RCC 7860 (cell line): ENCODE measurements around the gene KANSL1.
"Not testable (repeated sequence)": the region's sequence is repeated elsewhere in the genome, so short reads cannot be mapped to it uniquely, and the experiment has no call there.

Source experiments
- DNase-seq: peaks from one replicate; pipeline ENCODE4 v3.0.0-alpha.2; 2015; ENCODE audit warnings: low spot score
- FAIRE-seq: peaks from 2 replicates; lab custom pipeline; 2012; peaks lifted over from hg19 to GRCh38; lab: Jason Lieb, UNC

Gene KANSL1

DNA sequence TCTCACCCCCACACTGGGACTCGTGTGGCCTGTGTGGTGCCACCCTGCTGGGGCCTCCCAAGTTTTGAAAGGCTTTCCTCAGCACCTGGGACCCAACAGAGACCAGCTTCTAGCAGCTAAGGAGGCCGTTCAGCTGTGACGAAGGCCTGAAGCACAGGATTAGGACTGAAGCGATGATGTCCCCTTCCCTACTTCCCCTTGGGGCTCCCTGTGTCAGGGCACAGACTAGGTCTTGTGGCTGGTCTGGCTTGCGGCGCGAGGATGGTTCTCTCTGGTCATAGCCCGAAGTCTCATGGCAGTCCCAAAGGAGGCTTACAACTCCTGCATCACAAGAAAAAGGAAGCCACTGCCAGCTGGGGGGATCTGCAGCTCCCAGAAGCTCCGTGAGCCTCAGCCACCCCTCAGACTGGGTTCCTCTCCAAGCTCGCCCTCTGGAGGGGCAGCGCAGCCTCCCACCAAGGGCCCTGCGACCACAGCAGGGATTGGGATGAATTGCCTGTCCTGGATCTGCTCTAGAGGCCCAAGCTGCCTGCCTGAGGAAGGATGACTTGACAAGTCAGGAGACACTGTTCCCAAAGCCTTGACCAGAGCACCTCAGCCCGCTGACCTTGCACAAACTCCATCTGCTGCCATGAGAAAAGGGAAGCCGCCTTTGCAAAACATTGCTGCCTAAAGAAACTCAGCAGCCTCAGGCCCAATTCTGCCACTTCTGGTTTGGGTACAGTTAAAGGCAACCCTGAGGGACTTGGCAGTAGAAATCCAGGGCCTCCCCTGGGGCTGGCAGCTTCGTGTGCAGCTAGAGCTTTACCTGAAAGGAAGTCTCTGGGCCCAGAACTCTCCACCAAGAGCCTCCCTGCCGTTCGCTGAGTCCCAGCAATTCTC is 166.8 kb downstream of the KANSL1 start:
- FAIRE-seq (no peak), DNase-seq (no peak)

GRCh38 chr17:46025510-46026165 is 167.6 kb downstream of the KANSL1 start:
- DNase-seq = no peak
- FAIRE-seq = no peak

GRCh38 chr17:46025060-46025459 is 168.2 kb downstream of the KANSL1 start:
- FAIRE-seq = no peak
- DNase-seq = no peak

- FAIRE-seq (no peak), DNase-seq (no peak)
Observed at GRCh38 chr17:46024590-46024989, 168.6 kb downstream of the KANSL1 start.

- no peak for DNase-seq
- no peak for FAIRE-seq
Observed at GRCh38 chr17:46023783-46024388, 169.3 kb downstream of the KANSL1 start.

- not testable (repeated sequence) for DNase-seq, FAIRE-seq
Observed at GRCh38 chr17:46023366-46023765, 169.9 kb downstream of the KANSL1 start.

- no peak for FAIRE-seq
- DNase-seq = no peak
Observed at GRCh38 chr17:46020998-46021397, 172.2 kb downstream of the KANSL1 start.

DNA sequence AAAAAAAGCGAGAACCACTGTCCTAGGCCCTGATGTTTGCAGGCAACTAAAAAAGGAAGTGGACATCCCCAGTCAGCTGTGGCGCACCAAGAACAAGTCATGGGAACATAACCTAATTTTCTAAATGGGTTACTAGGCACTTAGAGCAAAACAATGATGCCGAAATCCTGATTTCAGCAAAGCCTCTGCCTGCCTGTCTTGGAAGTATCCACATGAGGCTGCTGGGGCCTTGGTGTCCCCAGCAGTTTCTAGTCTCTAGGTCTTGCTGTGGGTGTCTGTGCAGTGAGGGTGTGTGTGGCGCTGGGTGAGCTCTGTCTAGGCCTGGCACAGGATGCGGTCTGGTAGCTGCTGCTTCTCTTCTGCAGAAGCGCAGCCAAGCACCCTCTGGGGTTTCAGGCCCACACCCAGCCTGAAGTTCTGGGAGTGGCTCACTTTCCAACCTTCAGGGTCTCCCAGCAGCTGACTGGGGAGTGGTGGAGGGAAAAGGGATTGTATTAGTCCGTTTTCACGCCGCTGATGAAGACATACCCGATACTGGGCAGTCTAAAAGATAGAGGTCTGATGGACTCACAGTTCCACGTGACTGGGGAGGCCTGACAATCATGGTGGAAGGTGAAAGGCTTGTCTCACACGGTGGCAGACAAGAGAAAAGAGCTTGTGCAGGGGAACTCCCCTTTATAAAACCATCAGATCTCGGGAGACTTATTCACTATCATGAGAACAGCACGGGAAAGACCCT is 173.0 kb downstream of the KANSL1 start:
- no peak for FAIRE-seq

DNA sequence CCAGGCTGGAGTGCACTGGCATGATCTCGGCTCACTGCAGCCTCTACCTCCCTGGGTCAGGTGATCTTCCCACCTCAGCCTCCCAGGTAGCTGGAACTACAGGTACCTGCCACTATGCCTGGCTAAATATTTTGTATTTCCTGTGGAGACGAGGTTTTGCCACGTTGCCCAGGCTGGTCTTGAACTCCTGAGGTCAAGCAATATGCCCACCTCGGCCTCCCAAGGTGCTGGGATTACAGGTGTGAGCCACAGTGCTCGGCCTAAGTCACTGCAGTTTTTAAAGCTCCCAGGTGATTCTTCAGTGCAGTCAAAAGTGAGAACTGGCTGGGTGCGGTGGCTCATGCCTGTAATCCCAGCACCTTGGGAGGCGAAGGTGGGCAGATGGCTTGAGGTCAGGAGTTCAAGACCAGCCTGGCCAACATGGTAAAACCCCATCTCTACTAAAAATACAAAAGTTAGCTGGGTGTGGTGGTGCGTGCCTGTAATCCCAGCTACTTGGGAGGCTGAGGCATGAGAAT is 173.8 kb downstream of the KANSL1 start:
- not testable (repeated sequence) for DNase-seq, FAIRE-seq

More for the DNA sequence above, 173.0 kb downstream of the KANSL1 start:
- no peak for DNase-seq

GRCh38 chr17:46013502-46014165 is 179.6 kb downstream of the KANSL1 start:
- no peak for DNase-seq
- no peak for FAIRE-seq

DNA sequence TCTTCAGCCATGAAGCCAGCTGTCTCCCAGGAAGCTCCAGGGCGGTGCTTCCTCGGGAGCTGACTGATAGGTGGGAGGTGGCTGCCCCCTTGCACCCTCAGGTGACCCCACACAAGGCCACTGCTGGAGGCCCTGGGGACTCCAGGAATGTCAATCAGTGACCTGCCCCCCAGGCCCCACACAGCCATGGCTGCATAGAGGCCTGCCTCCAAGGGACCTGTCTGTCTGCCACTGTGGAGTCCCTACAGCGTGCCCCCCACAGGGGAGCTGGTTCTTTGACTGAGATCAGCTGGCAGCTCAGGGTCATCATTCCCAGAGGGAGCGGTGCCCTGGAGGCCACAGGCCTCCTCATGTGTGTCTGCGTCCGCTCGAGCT is 180.1 kb downstream of the KANSL1 start:
- FAIRE-seq = no peak
- no peak for DNase-seq

GRCh38 chr17:46012506-46013079 is 180.6 kb downstream of the KANSL1 start:
- DNase-seq (no peak), FAIRE-seq (no peak)

GRCh38 chr17:46011711-46012505 is 181.3 kb downstream of the KANSL1 start:
- no peak for FAIRE-seq

GRCh38 chr17:46010597-46011186 is 182.5 kb downstream of the KANSL1 start:
- FAIRE-seq = no peak
- no peak for DNase-seq

More at GRCh38 chr17:46011711-46012505, 181.3 kb downstream of the KANSL1 start:
- DNase-seq = no peak

GRCh38 chr17:46009681-46010596 is 183.3 kb downstream of the KANSL1 start:
- no peak for FAIRE-seq
- DNase-seq = peak; percentile 29

DNA sequence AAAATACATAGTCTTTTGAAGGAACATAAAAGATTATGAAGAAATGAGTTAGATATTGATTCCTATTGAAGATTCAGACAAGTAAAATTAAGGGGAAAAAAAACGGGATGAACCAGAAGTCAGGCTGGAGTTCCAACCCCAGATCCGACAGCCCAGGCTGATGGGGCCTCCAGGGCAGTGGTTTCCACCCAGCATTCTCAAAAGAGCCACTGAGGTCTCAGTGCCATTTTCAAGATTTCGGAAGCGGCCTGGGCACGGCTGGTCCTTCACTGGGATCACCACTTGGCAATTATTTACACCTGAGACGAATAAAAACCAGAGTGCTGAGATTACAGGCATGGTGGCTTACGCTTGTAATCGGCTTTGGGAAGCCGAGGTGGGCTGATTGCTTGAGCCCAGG is 184.6 kb downstream of the KANSL1 start:
- FAIRE-seq (no peak), DNase-seq (no peak)

DNA sequence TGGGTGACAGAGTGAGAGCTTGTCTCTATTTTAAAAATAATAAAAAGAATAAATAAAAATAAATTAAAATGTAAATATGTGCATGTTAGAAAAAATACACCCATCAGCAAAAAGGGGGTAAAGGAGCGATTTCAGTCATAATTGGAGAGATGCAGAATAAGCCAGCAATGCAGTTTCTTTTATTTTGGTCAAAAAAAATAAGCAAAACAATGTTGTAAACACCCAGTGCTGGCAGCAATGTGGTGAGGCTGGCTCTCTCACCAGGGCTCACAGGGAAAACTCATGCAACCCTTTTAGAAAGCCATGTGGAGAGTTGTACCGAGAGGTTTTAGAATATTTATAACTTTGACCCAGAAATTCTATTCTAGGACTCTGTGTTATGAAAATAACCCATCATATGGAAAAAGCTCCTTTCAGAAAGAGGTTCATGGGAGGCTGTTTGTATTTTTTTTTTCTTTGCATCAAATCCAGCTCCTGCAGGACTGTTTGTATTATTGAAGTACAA is 185.7 kb downstream of the KANSL1 start:
- FAIRE-seq = no peak

More for the DNA sequence above, 185.7 kb downstream of the KANSL1 start:
- DNase-seq = no peak
